ENCODE measurements around the gene ATP6AP1. TPM values are rescaled to one million over a fixed set of nuclear protein-coding genes. Genes with fewer than 3 reads are reported as not detected.
A peak's percentile ranks its signal among the peaks of the same experiment; 100 is the strongest.

ATP6AP1 gene
- total RNA-seq, 1 donor from 2014 or later, result 83.0 TPM

DNA sequence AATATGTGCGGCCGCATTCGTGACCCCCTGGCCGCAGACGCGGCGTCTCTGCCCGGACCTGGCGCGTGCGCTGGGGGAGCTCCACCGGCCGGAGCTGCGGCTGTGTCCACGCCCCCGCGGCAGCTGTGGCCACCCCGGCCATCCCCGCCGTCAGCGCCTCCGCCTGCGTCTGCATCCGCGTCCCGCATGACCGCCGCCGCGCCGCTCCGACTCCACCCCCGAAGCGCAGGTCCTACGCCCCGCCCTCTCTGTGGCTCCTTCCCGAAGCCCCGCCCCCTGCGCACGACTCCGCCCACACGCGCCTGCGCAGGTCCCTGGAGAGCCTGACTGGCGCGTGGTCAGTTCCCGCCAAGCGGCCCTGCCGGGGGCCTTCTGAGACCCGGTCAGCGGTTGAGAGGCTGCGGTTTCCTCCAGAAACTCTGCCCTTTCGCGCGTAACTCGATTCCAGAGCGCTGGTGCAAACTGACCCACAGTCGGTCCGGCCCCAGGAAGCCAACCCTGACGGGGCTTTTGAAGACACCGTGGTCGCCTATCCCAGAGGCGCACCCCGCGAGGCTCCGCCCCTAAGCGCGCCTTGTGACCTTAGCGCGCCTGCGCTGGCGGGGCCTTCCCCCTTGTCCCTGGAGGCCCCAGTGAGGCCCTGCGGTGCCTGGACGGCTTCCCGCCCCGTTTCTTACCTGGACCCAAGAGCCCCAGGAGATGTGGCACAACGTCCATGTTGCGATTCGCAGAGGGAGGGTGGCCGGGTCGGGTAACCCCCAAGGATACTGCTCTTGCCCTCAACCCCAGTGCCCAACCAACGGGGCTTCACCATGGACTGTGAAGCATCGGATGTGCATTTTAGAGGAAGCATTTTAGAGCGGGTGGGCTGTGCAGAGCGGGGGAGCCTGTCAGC, 50.5 kb downstream of the ATP6AP1 start, which contains the start of gene LAGE3:
TSS of gene LAGE3 (minus strand) at position 554 of the 895 bp plus-strand sequence. CDS start at position 188, 366 bp downstream.
- intact Hi-C loops (cut with DNase I), result loop anchor here (2.0 to 5.0 kb wide), 2 partner anchors 20 to 37 kb away; partner anchors contain the start of genes FAM50A and PLXNA3
- peak; percentile 96 for ATAC-seq

DNA sequence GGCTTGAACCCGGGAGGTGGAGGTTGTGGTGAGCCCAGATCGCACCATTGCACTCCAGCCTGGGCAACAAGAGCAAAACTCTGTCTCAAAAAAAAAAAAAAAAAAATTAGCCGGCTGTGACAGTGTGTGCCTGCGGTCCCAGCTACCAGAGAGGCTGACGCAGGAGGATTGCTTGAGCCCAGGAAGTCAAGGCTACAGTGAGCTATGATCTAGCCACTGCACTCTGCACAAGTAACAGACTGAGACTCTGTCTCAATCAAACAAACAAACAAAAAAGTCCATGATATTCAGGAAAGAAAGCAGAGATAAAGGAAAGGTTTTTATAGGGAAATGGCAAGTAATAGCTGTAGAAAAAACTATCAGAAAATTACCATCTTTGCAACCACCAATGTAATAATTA, 52.7 kb downstream of the ATP6AP1 start:
- DNase-seq (ENCODE audit: missing footprints), result no peak
- no peak for ATAC-seq
- intact Hi-C loops (cut with DNase I), result no loop called here

More for the DNA sequence above, 50.5 kb downstream of the ATP6AP1 start, which contains the start of gene LAGE3:
- DNase-seq (ENCODE audit: missing footprints), result peak; percentile 97

GRCh38 chrX:154481911-154482601, 53.6 kb downstream of the ATP6AP1 start:
- no peak for DNase-seq (ENCODE audit: missing footprints)
- intact Hi-C loops (cut with DNase I), result no loop called here
- no peak for ATAC-seq

GRCh38 chrX:154482786-154483185, 54.3 kb downstream of the ATP6AP1 start:
- DNase-seq (ENCODE audit: missing footprints), result no peak
- intact Hi-C loops (cut with DNase I), result no loop called here
- ATAC-seq, result no peak

- ATAC-seq (no peak), DNase-seq (ENCODE audit: missing footprints) (no peak)
- intact Hi-C loops (cut with DNase I), result no loop called here
Measured at GRCh38 chrX:154483325-154483724, 54.8 kb downstream of the ATP6AP1 start.

DNA sequence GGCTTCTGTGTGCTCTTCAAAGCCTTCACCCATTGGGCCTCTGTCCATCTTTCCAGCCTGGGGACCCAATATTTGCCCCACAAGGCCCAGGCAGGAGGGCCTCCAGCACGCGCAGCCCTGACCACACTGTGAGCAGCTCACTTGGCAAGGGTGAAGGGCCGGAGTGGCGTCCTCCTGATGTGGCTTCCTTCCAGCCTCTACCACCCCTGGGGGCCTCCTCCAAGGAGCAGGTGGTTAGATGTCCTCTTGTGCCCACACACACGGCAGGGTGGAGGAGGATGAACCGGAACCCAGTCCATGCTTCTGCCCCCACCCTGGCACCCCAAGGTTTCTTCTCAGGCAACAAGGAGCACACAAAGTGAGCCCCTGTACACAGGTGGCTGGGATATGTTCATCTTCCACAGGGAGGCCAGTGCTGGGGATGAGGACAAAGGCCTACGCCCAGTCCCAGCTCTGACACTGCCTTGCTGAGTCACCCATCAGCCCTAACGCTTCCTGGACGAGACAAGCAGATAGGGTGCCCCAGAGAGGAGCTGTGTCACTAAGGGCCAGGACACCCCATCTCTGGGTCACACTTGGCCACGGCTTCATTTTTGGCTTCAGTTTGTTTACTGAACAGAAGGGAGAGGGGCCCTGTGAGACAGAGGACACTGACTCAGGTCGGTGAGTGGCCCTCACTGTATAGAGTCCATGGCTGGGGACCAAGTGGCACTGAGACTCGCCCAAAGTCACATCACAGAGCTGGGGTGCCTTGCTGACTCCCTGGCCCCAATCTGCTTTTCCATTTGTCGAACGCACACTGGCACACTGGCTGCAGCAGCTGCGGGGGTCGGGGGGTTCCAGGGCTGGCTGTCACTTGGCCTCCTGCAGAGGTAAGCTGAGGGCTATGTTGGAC, 56.0 kb downstream of the ATP6AP1 start:
- intact Hi-C loops (cut with DNase I), result no loop called here
- no peak for DNase-seq (ENCODE audit: missing footprints)
- ATAC-seq, result no peak

DNA sequence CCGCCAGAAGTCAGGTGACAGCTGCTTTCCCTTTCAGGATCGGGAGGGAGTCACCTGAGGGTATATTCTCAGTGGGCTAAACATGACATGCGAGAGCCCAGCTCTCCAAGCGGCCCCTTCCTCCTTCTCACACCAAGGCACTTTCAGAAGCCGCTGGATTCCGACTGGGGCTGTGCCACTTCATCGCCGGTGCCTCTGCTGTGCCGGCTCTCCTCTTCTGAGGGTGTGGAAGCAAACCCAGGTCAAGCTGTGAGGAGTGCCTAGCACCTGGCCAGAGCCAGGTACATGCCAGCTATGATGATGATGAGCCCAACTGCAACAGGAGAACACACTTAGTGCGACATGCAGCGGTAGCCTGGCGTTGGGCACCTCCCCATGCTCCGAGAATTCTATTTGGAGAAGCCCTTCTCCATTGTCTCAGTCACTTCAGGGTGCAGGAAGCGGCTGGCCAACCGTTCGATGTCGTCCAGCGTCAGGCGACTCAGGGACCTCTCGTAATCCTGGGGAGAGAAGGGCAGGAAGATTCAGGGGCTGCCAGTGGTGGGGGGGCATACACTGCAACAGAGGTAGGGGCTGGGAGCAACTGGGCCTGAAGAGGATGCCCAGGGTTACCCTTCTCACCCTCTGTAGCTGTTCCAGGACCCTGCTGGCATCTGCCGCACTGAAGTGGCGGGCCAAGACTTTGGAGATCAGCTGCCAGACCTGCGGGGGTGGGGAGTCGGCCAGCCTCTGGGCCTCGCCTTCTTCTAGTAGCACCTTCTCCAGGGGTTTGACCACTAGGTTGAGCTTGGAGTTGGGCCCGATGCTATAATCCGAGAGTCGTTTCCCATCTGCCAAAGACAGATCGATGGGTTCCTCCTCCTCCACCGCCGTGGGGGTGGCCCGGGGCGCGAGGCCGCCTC, 56.9 kb downstream of the ATP6AP1 start:
- intact Hi-C loops (cut with DNase I), result loop anchor here (2.0 kb wide), 1 partner anchor 31 kb away; the partner anchor contains the start of gene FAM3A
- DNase-seq (ENCODE audit: missing footprints) (no peak), ATAC-seq (no peak)

DNA sequence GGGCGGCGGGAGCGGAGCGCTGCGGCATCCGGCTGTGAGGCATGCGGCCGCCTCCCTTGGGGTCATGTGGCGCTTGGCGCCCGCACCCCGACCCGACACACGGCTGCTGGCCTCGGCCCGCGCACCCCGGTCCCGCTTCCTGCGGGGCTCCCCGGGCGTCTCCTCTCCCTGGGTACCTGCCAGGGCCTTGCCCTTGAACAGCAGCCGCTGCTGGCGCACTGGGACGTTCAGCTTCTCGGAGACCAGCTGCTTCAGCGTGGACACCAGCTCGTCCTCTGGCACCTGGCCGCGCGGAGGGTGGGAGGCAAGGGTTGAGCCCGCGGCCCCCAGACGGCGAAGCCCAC, 57.5 kb downstream of the ATP6AP1 start:
- intact Hi-C loops (cut with DNase I), result loop anchor here (2.0 kb wide), 1 partner anchor 31 kb away; the partner anchor contains the start of gene FAM3A
- DNase-seq (ENCODE audit: missing footprints), result peak; percentile 76
- no peak for ATAC-seq

Small RNAs within 50 kb of the gene (microRNA-seq; reads per million reads assigned to microRNA genes)
- gene MIR6858, result not detected

Other genes starting within 250 kb of the ATP6AP1 start
- gene OPN1MW, start 246.1 kb upstream of the ATP6AP1 start, total RNA-seq, result not detected
- not detected for gene OPN1MW2, start 208.9 kb upstream of the ATP6AP1 start, total RNA-seq
- gene OPN1MW3, start 171.1 kb upstream of the ATP6AP1 start, total RNA-seq, result not detected
- gene TEX28, start 133.6 kb upstream of the ATP6AP1 start, total RNA-seq, result not detected
- 13.0 TPM for gene TKTL1, start 132.9 kb upstream of the ATP6AP1 start, total RNA-seq
- gene FLNA, start 54.0 kb upstream of the ATP6AP1 start, total RNA-seq, result 253 TPM
- gene EMD, start 49.4 kb upstream of the ATP6AP1 start, total RNA-seq, result 51.1 TPM
- gene RPL10, start 30.3 kb upstream of the ATP6AP1 start, total RNA-seq, result 2,181 TPM
- 52.3 TPM for gene DNASE1L1, start 19.4 kb upstream of the ATP6AP1 start, total RNA-seq
- gene TAFAZZIN, start 17.1 kb upstream of the ATP6AP1 start, total RNA-seq, result 36.1 TPM
- 85.2 TPM for gene GDI1, start 8.5 kb downstream of the ATP6AP1 start, total RNA-seq
- gene FAM50A, start 15.5 kb downstream of the ATP6AP1 start, total RNA-seq, result 47.3 TPM
- 23.2 TPM for gene PLXNA3, start 29.6 kb downstream of the ATP6AP1 start, total RNA-seq
- gene LAGE3, start 50.6 kb downstream of the ATP6AP1 start, total RNA-seq, result 18.5 TPM
- gene UBL4A, start 57.9 kb downstream of the ATP6AP1 start, total RNA-seq, result 58.4 TPM
- 13.0 TPM for gene SLC10A3, start 62.0 kb downstream of the ATP6AP1 start, total RNA-seq
- 62.1 TPM for gene FAM3A, start 87.6 kb downstream of the ATP6AP1 start, total RNA-seq
- gene G6PD, start 118.2 kb downstream of the ATP6AP1 start, total RNA-seq, result 15.0 TPM
- 15.5 TPM for gene IKBKG, start 118.9 kb downstream of the ATP6AP1 start, total RNA-seq
- gene CTAG1A, start 156.5 kb downstream of the ATP6AP1 start, total RNA-seq, result not detected
- not detected for gene CTAG1B, start 190.6 kb downstream of the ATP6AP1 start, total RNA-seq
- not detected for gene CTAG2, start 224.9 kb downstream of the ATP6AP1 start, total RNA-seq